PC-3 (cell line): ENCODE measurements around the gene C4orf50.

Source experiments
- EZH2phosphoT487 ChIP-seq: fragments of 300-600 bp; sonication (generic); IDR thresholded peaks from 2 replicates; pipeline ENCODE4 v1.6.1; 2018; ENCODE audit warnings: mild to moderate bottlenecking, antibody characterized with exemption, low read length, borderline replicate concordance
- TF ChIP-seq, protein P1 (sequence below): fragments of 300-600 bp; sonication (generic); conservative IDR thresholded peaks from 2 replicates; pipeline ENCODE4 v1.5.1; 2017; ENCODE audit warnings: antibody characterized with exemption, low read depth, mild to moderate bottlenecking, low read length

DNA sequence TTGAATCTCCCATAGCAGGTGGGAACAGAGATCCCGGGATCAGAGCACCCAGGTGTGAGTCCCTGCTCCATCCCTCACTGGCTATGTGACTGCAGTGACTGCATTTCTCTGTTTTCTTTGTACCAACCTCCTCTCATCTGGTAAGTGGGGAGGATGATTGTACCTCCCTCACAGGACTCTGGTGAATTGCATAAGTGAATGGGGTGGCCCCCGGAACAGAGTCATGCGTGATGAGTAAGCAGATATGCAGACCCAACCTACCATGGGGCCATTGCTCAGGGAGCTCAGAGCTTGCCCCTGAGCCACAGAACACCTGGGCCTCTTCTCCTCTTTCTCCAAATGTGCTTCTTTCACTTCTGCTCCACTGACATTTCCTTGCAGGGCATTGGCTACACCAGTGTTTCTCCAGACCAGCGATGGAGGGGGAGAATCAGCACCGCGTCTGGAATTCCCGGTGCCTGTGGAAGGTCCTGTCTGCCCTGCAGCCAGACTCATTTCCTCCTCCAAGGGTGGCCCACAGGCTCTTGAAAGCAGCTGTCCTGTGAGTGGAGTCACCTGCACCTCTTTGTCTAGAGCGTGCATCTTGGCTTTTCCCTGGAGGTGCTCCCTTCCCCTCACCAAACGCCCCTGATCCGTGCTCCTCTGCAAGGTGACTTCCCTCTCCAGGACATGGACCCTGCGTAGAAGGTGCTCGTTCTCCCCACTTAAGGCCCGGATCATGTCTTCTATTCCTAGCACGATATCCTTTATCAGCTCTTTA lies 30.0 kb downstream of the C4orf50 start:
- TF ChIP-seq, protein P1, sequence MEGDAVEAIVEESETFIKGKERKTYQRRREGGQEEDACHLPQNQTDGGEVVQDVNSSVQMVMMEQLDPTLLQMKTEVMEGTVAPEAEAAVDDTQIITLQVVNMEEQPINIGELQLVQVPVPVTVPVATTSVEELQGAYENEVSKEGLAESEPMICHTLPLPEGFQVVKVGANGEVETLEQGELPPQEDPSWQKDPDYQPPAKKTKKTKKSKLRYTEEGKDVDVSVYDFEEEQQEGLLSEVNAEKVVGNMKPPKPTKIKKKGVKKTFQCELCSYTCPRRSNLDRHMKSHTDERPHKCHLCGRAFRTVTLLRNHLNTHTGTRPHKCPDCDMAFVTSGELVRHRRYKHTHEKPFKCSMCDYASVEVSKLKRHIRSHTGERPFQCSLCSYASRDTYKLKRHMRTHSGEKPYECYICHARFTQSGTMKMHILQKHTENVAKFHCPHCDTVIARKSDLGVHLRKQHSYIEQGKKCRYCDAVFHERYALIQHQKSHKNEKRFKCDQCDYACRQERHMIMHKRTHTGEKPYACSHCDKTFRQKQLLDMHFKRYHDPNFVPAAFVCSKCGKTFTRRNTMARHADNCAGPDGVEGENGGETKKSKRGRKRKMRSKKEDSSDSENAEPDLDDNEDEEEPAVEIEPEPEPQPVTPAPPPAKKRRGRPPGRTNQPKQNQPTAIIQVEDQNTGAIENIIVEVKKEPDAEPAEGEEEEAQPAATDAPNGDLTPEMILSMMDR: no peak
- no peak for TF ChIP-seq EZH2phosphoT487
